Measurements from ENCODE around the gene GRHL1.

GRHL1 gene, protein sequence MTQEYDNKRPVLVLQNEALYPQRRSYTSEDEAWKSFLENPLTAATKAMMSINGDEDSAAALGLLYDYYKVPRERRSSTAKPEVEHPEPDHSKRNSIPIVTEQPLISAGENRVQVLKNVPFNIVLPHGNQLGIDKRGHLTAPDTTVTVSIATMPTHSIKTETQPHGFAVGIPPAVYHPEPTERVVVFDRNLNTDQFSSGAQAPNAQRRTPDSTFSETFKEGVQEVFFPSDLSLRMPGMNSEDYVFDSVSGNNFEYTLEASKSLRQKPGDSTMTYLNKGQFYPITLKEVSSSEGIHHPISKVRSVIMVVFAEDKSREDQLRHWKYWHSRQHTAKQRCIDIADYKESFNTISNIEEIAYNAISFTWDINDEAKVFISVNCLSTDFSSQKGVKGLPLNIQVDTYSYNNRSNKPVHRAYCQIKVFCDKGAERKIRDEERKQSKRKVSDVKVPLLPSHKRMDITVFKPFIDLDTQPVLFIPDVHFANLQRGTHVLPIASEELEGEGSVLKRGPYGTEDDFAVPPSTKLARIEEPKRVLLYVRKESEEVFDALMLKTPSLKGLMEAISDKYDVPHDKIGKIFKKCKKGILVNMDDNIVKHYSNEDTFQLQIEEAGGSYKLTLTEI

DNA sequence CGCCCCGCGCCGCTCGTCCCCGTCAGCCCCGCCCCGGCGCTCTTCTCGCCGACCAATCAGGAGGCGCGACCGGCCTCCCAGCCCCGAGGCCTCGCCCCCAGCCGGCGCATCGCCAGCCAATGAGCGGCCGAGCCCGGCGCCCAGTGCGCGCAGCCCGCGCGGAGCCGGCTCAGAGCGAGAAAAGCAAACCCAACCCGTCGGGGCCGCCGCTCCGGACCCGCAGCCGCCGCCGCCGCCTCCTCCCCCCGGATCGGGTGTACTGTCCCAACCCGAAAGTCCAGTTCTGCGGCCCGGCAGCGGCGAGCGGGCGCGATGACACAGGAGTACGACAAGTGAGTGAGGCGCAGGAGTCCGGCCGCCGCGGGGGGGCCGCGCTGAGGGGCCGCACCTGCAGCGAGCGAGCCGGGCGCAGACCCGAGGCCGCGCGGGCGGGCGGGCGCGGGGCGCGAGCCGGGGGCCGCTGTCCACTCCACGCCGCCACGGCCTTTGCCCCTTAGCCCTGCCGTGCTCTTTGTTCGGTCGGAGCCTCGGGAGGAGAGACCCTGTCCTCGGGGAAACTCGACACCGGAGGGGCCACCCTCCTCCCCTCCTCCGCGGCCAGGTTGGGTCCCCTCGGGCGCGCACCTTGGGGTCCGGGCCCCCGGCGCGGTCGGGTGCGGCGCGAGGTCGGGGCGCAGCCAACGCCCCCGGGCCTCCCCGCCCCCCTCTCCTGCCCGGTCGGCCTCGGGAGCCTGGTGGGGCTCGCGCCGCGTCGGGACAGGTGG is at the start of gene GRHL1:
GRHL1 (plus strand) TSS at position 172 of the 764 bp plus-strand sequence; CDS start at position 313, 141 bp downstream.
- DNase-seq (ENCODE audit: low read depth): peak; percentile 80
- peak within 1 kb of the TSS; percentile 44 for H3K4me3 ChIP-seq (ENCODE audit: control insufficient read depth, low read depth, low read length)
- TF ChIP-seq, protein P1, sequence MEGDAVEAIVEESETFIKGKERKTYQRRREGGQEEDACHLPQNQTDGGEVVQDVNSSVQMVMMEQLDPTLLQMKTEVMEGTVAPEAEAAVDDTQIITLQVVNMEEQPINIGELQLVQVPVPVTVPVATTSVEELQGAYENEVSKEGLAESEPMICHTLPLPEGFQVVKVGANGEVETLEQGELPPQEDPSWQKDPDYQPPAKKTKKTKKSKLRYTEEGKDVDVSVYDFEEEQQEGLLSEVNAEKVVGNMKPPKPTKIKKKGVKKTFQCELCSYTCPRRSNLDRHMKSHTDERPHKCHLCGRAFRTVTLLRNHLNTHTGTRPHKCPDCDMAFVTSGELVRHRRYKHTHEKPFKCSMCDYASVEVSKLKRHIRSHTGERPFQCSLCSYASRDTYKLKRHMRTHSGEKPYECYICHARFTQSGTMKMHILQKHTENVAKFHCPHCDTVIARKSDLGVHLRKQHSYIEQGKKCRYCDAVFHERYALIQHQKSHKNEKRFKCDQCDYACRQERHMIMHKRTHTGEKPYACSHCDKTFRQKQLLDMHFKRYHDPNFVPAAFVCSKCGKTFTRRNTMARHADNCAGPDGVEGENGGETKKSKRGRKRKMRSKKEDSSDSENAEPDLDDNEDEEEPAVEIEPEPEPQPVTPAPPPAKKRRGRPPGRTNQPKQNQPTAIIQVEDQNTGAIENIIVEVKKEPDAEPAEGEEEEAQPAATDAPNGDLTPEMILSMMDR (conservative IDR thresholded peaks at IDR 0.05; ENCODE audit: control insufficient read depth, insufficient read depth, low read depth, low read length): no peak

DNA sequence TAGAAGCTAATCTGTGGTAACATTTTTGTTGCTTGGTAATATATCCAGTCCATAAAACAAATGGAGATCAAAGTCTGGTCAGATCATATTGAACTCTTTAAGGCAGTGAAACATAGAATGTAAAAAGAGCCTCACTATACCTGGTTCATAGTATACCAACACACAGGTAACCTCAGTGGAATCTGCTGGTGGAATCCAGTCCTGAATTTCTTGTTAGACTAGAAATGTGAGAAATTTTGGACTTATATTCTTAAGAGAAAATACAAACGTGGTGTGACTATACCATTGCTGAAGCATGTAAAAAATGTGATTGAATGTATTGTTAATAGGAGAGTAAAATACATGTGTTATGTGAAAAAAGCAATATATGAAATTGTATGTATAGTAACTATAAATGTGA is 46.1 kb upstream of the GRHL1 start:
- TF ChIP-seq, protein P1 (conservative IDR thresholded peaks at IDR 0.05; ENCODE audit: control insufficient read depth, insufficient read depth, low read depth, low read length): no peak
- H3K4me3 ChIP-seq (ENCODE audit: control insufficient read depth, low read depth, low read length): no peak overlapping the region
- no peak for DNase-seq (ENCODE audit: low read depth)

DNA sequence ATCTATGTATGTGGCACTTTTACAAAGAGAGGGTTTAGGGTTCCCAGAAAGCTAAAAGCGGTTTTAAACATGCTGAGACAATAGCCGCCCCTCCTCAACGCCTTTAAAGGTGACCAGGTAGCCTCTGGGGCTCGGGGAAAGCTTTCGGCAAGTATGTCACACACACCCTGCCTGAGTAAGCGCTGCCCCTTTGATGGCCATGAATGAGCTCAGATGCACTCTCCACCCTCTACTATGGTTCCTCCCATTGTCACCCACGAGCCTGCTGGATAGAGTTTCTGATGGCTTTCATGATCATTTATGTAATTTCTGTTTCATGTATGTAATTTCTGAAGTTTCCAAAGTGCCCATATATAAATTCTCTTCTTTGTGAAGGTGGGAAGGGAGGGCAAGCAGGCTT is 44.1 kb upstream of the GRHL1 start:
- H3K4me3 ChIP-seq (ENCODE audit: control insufficient read depth, low read depth, low read length): no peak overlapping the region
- TF ChIP-seq, protein P1 (conservative IDR thresholded peaks at IDR 0.05; ENCODE audit: control insufficient read depth, insufficient read depth, low read depth, low read length): no peak

DNA sequence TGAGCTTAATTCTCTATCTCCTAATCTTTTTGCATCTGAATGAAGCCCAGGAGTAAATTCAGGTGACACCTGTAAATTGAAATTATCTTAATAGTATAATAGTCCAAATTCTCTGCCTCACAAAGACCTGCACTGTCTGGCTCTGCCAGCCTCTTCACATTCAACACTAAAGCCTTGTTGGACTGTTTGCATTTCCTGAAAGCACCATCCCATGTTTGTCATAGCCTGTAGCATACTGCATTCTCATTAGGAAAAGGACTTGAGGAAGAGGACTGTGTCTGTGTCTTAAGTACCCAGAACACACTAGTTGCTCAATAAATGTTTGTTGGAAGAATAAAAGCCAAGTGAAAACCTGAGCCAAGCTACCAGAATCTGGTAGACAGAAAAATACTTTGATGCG is 42.9 kb upstream of the GRHL1 start:
- H3K4me3 ChIP-seq (ENCODE audit: control insufficient read depth, low read depth, low read length): no peak overlapping the region
- no peak for DNase-seq (ENCODE audit: low read depth)
- TF ChIP-seq, protein P1 (conservative IDR thresholded peaks at IDR 0.05; ENCODE audit: control insufficient read depth, insufficient read depth, low read depth, low read length): no peak

More for the DNA sequence above, 44.1 kb upstream of the GRHL1 start:
- no peak for DNase-seq (ENCODE audit: low read depth)

DNA sequence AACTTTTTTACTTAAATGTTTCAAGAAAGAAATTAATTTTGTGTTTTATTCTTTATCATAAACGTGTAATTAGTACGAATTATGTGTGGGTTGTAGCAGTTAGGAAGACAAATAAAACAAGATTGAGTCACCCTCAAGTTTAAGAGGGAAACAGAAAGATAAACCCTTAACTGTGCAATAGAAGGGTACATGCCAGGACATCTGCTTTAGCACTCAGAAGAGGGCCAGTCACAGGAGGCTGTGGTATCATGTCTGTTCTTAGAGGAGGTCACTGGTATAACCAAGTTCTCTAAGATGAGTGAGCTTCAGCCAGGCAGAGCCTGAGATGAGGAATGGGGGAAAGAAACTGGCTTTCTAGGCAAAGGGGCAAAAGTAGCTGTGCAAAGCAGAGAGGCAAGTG is 42.4 kb upstream of the GRHL1 start:
- no peak overlapping the region for H3K4me3 ChIP-seq (ENCODE audit: control insufficient read depth, low read depth, low read length)
- TF ChIP-seq, protein P1 (conservative IDR thresholded peaks at IDR 0.05; ENCODE audit: control insufficient read depth, insufficient read depth, low read depth, low read length): no peak
- DNase-seq (ENCODE audit: low read depth): peak; percentile 66

DNA sequence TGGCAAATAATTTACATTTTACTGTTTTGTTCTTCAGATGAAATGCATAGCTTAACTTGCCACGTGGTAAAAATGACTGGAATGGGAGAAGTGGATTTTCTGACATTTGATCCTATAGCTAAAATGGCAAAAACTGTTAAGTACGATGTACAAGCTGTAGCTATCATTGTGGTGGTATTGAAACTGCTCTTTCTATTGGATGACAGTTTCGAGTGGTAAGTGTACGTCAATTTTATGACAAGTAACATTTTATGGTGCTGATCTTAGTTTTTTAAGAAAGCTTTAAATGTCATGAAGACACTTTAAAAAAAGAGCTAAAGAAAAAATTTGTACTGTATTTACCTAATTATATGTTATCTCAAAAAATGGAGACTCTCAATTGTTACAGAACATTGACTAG is 40.8 kb upstream of the GRHL1 start:
- no peak overlapping the region for H3K4me3 ChIP-seq (ENCODE audit: control insufficient read depth, low read depth, low read length)
- TF ChIP-seq, protein P1 (conservative IDR thresholded peaks at IDR 0.05; ENCODE audit: control insufficient read depth, insufficient read depth, low read depth, low read length): no peak
- no peak for DNase-seq (ENCODE audit: low read depth)

Measured in fibroblast of mammary gland (primary cell).